Ishikawa (cell line): ENCODE data around the gene KCNQ1OT1.

ENCODE experiments used
- CEBPB ChIP-seq: IDR thresholded peaks from 2 replicates; pipeline ENCODE4 v1.6.1; 2012
- CREB1 ChIP-seq: IDR thresholded peaks from 2 replicates; pipeline ENCODE4 v1.6.1; 2012; ENCODE audit warnings: low read depth
- EGR1 ChIP-seq: IDR thresholded peaks from 2 replicates; pipeline ENCODE4 v1.6.1; 2012
- EP300 ChIP-seq: IDR thresholded peaks from 2 replicates; pipeline ENCODE4 v1.6.1; 2012; ENCODE audit warnings: borderline replicate concordance
- FOXM1 ChIP-seq: IDR thresholded peaks from 2 replicates; pipeline ENCODE4 v1.6.1; 2012; ENCODE audit warnings: low read depth, borderline replicate concordance
- MAX ChIP-seq: IDR thresholded peaks from 2 replicates; pipeline ENCODE4 v1.6.1; 2012
- NFIC ChIP-seq: IDR thresholded peaks from 2 replicates; pipeline ENCODE4 v1.6.1; 2012
- RAD21 ChIP-seq: IDR thresholded peaks from 2 replicates; pipeline ENCODE4 v1.6.1; 2012; ENCODE audit warnings: low read depth
- TAF1 ChIP-seq: IDR thresholded peaks from 2 replicates; pipeline ENCODE4 v1.6.1; 2012; ENCODE audit warnings: low read depth, mild to moderate bottlenecking
- TCF12 ChIP-seq: IDR thresholded peaks from 2 replicates; pipeline ENCODE4 v1.6.1; 2012; ENCODE audit warnings: low read depth
- TEAD4 ChIP-seq: IDR thresholded peaks from 2 replicates; pipeline ENCODE4 v1.6.1; 2012
- USF1 ChIP-seq: IDR thresholded peaks from 2 replicates; pipeline ENCODE4 v1.6.1; 2012
- YY1 ChIP-seq: IDR thresholded peaks from 2 replicates; pipeline ENCODE4 v1.6.1; 2012; ENCODE audit warnings: low read depth
- ZBTB7A ChIP-seq: IDR thresholded peaks from 2 replicates; pipeline ENCODE4 v1.6.1; 2012; ENCODE audit warnings: low read depth
- TF ChIP-seq, protein P1 (sequence below): IDR thresholded peaks from 2 replicates; pipeline ENCODE4 v1.6.1; 2012; ENCODE audit warnings: low read depth, mild to moderate bottlenecking

Gene KCNQ1OT1

DNA sequence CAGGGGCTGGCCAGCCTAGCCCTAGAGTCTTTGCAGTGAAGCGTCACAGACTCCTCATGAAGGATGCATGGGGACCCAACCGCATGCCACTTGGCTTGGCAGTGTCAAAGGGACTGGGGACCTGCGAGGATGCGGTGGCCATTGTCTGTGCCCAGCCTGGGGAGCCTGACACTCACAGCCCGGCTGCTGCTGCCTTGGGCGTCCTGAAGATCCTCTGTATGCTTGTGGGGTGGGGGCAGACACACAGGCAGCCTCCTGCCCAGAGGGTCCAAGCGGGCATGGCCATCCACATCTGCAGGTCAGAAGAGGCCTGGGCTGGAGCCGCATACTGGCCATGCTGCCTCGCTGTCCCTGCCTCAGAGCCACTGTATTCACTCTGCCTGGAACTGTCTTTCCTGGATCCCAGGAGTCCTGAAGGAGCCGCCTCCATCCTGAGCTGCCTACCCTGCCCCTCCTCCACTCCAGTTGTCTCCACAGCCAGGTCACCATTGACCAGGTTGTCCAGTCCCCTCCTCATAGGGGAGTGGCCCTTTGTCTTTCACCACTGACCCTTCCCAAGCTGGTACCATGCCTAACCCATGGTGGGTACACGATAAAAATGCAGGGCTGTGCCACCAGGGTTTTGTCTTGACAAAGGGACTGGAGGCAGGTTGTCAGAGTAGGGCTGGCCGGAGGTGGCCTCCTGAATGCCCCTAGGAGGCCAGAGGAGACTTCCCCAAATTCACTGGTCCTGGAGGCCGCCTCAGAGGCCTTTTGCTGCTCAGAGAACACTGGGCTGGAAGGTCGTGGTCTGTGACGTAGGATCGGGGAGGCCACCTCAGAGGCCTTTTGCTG is 107.0 kb downstream of the KCNQ1OT1 start:
- TF ChIP-seq MAX (no peak), ZBTB7A (no peak), FOXM1 (no peak), CEBPB (no peak), TAF1 (no peak), TCF12 (no peak)
- TF ChIP-seq, protein P1, sequence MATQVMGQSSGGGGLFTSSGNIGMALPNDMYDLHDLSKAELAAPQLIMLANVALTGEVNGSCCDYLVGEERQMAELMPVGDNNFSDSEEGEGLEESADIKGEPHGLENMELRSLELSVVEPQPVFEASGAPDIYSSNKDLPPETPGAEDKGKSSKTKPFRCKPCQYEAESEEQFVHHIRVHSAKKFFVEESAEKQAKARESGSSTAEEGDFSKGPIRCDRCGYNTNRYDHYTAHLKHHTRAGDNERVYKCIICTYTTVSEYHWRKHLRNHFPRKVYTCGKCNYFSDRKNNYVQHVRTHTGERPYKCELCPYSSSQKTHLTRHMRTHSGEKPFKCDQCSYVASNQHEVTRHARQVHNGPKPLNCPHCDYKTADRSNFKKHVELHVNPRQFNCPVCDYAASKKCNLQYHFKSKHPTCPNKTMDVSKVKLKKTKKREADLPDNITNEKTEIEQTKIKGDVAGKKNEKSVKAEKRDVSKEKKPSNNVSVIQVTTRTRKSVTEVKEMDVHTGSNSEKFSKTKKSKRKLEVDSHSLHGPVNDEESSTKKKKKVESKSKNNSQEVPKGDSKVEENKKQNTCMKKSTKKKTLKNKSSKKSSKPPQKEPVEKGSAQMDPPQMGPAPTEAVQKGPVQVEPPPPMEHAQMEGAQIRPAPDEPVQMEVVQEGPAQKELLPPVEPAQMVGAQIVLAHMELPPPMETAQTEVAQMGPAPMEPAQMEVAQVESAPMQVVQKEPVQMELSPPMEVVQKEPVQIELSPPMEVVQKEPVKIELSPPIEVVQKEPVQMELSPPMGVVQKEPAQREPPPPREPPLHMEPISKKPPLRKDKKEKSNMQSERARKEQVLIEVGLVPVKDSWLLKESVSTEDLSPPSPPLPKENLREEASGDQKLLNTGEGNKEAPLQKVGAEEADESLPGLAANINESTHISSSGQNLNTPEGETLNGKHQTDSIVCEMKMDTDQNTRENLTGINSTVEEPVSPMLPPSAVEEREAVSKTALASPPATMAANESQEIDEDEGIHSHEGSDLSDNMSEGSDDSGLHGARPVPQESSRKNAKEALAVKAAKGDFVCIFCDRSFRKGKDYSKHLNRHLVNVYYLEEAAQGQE: no peak

GRCh38 chr11:2591805-2592204 is 108.0 kb downstream of the KCNQ1OT1 start:
- TF ChIP-seq CEBPB (no peak), ZBTB7A (no peak), FOXM1 (no peak), YY1 (no peak), CREB1 (no peak), MAX (no peak), EGR1 (no peak), EP300 (no peak), USF1 (no peak), NFIC (no peak), TCF12 (no peak), TAF1 (no peak)
- TF ChIP-seq, protein P1: no peak

DNA sequence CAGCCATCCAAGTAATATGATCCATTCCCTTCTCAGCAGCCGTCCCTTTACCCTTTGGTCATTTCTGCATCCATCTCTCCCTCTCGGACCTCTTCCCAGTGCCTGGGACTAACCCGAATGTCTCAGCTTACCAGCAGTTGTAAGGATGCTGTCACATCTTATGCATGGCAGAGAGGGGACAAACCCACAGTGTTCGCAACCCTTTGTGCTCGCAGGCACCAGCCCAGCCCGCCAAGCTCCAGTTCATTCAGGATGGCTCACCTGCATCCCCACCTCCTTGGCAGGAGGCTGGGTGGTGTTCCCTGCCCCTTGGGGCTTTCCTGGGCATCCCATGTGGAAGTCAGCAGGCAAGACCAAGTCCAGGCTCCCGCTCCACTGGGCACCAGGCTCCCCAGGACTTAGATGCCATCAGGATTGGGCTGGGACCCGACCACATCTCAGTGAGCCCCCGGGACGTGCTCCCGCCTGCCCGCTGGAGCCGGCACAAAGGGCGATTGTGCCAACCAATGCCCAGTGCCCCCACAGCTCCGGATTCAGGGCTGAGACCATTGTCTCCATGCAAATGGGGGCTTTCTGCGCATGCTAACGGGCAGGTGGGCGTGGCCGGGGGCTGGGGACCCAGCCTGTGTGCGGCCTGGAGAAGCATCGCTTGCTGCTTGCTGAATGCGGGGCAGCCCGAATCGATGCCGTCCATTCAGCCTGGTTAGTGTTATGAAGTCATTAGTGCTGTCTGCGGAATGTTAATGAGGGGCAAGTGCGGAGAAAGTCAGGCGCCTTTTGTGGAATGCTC is 108.6 kb downstream of the KCNQ1OT1 start:
- TF ChIP-seq USF1 (no peak), NFIC (0 out of 2 replicates have a peak, but pooled peaks have one; percentile 19)

DNA sequence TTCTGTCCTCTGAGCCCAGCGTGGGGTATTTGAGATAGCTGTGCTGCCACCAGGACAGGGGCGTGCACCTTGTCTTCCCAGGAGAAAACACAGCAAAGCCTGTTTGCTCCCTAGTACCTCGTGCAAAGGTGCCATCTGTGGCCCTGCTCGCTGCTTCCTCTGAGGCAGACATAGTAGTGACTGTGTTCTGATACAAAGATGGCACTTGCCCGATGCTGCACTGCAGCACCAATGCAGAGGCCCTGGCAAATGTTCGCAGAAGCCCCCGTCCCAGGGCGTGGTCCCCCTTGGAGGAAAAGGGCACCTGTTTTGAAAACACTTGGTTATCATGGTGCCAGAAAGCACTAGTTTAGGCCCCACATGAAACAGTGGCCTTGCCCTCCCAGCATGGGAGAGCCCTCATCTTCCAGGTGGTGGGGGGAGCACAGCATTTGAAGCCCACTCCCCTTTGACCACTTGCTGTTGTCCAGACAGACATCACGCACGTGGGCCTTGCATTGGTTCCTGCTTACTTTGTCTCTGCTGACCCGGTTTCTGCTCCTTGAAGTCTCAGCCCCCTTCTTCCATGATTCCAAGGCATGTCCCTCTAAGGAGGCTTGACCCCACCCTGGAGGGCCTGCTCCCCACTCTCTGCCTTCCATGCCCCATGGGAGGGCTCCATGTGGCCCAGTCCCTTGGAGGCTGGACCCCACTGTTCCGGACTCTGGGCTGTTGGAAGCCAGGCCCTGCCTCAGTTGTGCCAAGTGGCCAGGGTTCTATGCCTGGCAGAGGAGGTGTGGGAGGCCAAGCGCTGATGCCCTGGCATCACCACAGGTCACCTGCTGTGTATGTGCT is 109.4 kb downstream of the KCNQ1OT1 start:
- TF ChIP-seq CEBPB (no peak), EGR1 (no peak), ZBTB7A (no peak), CREB1 (no peak), TEAD4 (no peak), MAX (no peak), EP300 (no peak), YY1 (no peak), TAF1 (no peak), USF1 (no peak), TCF12 (no peak), NFIC (no peak; the same call in 1 of the 2 replicates), RAD21 (no peak)
- TF ChIP-seq, protein P1: no peak
